HepG2 (cell line): ENCODE measurements around the gene TPI1. TPM values are rescaled to one million over a fixed set of nuclear protein-coding genes. Genes with fewer than 3 reads are reported as not detected.

Experiments used
- DPF2 ChIP-seq: sonication (generic); formaldehyde crosslinking; IDR thresholded peaks from 2 replicates; pipeline ENCODE4 v1.4.0; 2020; ENCODE audit warnings: mild to moderate bottlenecking, low read depth, missing genetic modification reagents, borderline replicate concordance
- KDM4B ChIP-seq: sonication (generic); formaldehyde crosslinking; IDR thresholded peaks from 2 replicates; pipeline ENCODE4 v1.4.0; 2020; ENCODE audit warnings: missing genetic modification reagents
- MAFF ChIP-seq: IDR thresholded peaks from 2 replicates; pipeline ENCODE4 v1.6.1; 2011; ENCODE audit warnings: low read depth, low read length, improper control_type of control experiment
- SMAD9 ChIP-seq: sonication (generic); formaldehyde crosslinking; IDR thresholded peaks from 2 replicates; pipeline ENCODE4 v1.5.1; 2020; ENCODE audit warnings: mild to moderate bottlenecking, missing genetic modification reagents
- ZNF20 ChIP-seq: sonication (generic); formaldehyde crosslinking; IDR thresholded peaks from 2 replicates; pipeline ENCODE4 v1.4.0; 2020; ENCODE audit warnings: mild to moderate bottlenecking, moderate library complexity, missing genetic modification reagents
- ZNF256 ChIP-seq: sonication (generic); formaldehyde crosslinking; conservative IDR thresholded peaks from 2 replicates; pipeline ENCODE4 v1.4.0; 2020; ENCODE audit warnings: missing genetic modification reagents
- ZNF816 ChIP-seq: sonication (generic); formaldehyde crosslinking; IDR thresholded peaks from 2 replicates; pipeline ENCODE4 v1.8.0; 2022; ENCODE audit warnings: missing genetic modification reagents, mild to moderate bottlenecking, borderline replicate concordance
- polyA plus RNA-seq, 8 experiments: library from polyadenylated mRNA; depleted of rRNA in 3 of 8; stranded (reverse) in 7 of 8; unstranded in 1 of 8; fragments of >200 nt; fragmentation: Illumina TruSeq in 4 of 8; extraction: Trizol in 4 of 8; gene quantifications; 2 replicates each; pipeline versions ENCODE4 v1.2.1 to v1.2.3, GENCODE V29; 2011 to 2016; ENCODE audit warnings: low read depth in 4 of 8, missing spikeins in 1 of 8, mixed read lengths in 1 of 8; ENCODE audit not compliant: insufficient read depth in 1 of 8
- total RNA-seq, 5 experiments: library from RNA; depleted of rRNA; stranded (reverse); fragments of >200 nt; fragmentation: Illumina TruSeq; extraction: Trizol; gene quantifications; 2 replicates each; pipeline ENCODE4 v1.2.3, GENCODE V29; 2016; ENCODE audit warnings: low read depth in 1 of 5
- TF ChIP-seq, protein P1 (sequence below): sonication (generic); formaldehyde crosslinking; IDR thresholded peaks from 2 replicates; pipeline ENCODE4 v1.5.1; 2020; ENCODE audit warnings: missing genetic modification reagents, mild to moderate bottlenecking, borderline replicate concordance
- TF ChIP-seq, protein P2 (sequence below): sonication (generic); formaldehyde crosslinking; IDR thresholded peaks from 2 replicates; pipeline ENCODE4 v1.8.0; 2023; ENCODE audit warnings: mild to moderate bottlenecking, missing genetic modification reagents
- TF ChIP-seq, protein P3 (sequence below): IDR thresholded peaks from 2 replicates; pipeline ENCODE4 v1.6.1; 2016
- TF ChIP-seq, protein P4 (sequence below): sonication (generic); formaldehyde crosslinking; IDR thresholded peaks from 2 replicates; pipeline ENCODE4 v1.4.0; 2020; ENCODE audit warnings: mild to moderate bottlenecking, low read depth, missing genetic modification reagents
- TF ChIP-seq, protein P5 (sequence below): sonication (generic); formaldehyde crosslinking; IDR thresholded peaks from 2 replicates; pipeline ENCODE4 v1.5.1; 2020; ENCODE audit warnings: missing genetic modification reagents, mild to moderate bottlenecking, borderline replicate concordance
- TF ChIP-seq, protein P6 (sequence below): sonication (generic); formaldehyde crosslinking; IDR thresholded peaks from 2 replicates; pipeline ENCODE4 v1.5.1; 2020; ENCODE audit warnings: mild to moderate bottlenecking, missing genetic modification reagents, borderline replicate concordance
- TF ChIP-seq, protein P7 (sequence below): sonication (generic); formaldehyde crosslinking; IDR thresholded peaks from 2 replicates; pipeline ENCODE4 v1.8.1; 2022; ENCODE audit warnings: mild to moderate bottlenecking, missing genetic modification reagents
- TF ChIP-seq, protein P8 (sequence below): sonication (generic); formaldehyde crosslinking; IDR thresholded peaks from 2 replicates; pipeline ENCODE4 v1.8.0; 2022; ENCODE audit warnings: missing genetic modification reagents, low read depth, mild to moderate bottlenecking, borderline replicate concordance

TPI1 gene
- total and polyA plus RNA-seq, 2 of the 13 experiments (the other 11 are each of a cell fraction or from before 2014, with no cell fraction given), result 945 to 2,535 TPM

DNA sequence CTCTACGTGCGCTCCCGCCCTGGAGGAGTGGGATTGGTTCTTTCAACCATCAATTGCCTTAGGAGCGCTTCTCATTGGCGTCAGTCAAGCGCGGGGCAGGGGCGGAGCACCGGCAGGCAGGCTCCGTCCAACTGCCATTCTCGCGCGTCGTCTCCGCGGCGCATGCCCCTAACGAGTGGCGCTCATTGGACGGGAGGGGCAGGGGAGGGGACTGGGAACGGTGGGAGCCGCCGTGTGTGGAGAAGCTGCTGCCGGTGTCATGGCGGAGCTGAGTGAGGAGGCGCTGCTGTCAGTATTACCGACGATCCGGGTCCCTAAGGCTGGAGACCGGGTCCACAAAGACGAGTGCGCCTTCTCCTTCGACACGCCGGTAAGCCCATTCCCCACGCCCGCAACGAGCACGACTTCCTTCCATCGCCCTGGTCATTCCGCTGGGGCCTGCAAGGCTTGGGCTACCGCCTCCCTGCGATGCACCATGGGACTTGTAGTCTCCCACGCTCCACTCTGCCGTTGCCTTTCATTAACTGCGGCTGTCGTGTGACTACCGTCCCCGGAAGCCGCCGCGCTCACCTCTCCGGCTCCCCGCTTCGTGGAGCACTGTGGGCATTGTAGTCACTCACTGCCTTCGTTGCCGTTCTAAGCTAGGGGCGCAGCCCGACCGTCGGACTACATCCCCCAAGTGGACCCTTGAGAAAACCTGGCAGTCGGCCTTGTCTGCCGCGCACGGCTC is 15.2 kb upstream of the TPI1 start, which contains the start of gene USP5 (continued):
- TF ChIP-seq ZNF816, result no peak
- TF ChIP-seq, protein P1, sequence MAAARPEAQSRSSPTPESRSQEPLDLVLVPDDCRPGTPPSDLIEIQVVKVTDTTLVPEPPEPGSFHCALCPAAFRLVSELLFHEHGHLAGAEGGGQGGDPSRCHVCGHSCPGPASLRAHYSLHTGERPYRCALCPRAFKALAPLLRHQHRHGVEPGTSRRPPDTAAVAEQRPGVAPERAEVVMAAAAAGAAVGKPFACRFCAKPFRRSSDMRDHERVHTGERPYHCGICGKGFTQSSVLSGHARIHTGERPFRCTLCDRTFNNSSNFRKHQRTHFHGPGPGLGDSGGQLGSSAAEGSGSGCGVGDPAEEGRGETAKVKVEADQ (CRISPR knock-in tag), result no peak
- no peak for TF ChIP-seq KDM4B (CRISPR knock-in tag)
- TF ChIP-seq MAFF, result peak; percentile 15; the same call in 1 of the 2 replicates
- TF ChIP-seq, protein P2, sequence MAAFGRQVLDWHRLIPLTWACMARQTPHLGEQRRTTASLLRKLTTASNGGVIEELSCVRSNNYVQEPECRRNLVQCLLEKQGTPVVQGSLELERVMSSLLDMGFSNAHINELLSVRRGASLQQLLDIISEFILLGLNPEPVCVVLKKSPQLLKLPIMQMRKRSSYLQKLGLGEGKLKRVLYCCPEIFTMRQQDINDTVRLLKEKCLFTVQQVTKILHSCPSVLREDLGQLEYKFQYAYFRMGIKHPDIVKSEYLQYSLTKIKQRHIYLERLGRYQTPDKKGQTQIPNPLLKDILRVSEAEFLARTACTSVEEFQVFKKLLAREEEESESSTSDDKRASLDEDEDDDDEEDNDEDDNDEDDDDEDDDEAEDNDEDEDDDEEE, result no peak
- TF ChIP-seq SMAD9 (CRISPR knock-in tag), result no peak
- TF ChIP-seq, protein P3, sequence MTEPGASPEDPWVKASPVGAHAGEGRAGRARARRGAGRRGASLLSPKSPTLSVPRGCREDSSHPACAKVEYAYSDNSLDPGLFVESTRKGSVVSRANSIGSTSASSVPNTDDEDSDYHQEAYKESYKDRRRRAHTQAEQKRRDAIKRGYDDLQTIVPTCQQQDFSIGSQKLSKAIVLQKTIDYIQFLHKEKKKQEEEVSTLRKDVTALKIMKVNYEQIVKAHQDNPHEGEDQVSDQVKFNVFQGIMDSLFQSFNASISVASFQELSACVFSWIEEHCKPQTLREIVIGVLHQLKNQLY, result no peak
- TF ChIP-seq, protein P4, sequence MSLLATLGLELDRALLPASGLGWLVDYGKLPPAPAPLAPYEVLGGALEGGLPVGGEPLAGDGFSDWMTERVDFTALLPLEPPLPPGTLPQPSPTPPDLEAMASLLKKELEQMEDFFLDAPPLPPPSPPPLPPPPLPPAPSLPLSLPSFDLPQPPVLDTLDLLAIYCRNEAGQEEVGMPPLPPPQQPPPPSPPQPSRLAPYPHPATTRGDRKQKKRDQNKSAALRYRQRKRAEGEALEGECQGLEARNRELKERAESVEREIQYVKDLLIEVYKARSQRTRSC (CRISPR knock-in tag), result no peak
- TF ChIP-seq, protein P5, sequence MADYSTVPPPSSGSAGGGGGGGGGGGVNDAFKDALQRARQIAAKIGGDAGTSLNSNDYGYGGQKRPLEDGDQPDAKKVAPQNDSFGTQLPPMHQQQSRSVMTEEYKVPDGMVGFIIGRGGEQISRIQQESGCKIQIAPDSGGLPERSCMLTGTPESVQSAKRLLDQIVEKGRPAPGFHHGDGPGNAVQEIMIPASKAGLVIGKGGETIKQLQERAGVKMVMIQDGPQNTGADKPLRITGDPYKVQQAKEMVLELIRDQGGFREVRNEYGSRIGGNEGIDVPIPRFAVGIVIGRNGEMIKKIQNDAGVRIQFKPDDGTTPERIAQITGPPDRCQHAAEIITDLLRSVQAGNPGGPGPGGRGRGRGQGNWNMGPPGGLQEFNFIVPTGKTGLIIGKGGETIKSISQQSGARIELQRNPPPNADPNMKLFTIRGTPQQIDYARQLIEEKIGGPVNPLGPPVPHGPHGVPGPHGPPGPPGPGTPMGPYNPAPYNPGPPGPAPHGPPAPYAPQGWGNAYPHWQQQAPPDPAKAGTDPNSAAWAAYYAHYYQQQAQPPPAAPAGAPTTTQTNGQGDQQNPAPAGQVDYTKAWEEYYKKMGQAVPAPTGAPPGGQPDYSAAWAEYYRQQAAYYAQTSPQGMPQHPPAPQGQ (CRISPR knock-in tag), result no peak
- TF ChIP-seq, protein P6, sequence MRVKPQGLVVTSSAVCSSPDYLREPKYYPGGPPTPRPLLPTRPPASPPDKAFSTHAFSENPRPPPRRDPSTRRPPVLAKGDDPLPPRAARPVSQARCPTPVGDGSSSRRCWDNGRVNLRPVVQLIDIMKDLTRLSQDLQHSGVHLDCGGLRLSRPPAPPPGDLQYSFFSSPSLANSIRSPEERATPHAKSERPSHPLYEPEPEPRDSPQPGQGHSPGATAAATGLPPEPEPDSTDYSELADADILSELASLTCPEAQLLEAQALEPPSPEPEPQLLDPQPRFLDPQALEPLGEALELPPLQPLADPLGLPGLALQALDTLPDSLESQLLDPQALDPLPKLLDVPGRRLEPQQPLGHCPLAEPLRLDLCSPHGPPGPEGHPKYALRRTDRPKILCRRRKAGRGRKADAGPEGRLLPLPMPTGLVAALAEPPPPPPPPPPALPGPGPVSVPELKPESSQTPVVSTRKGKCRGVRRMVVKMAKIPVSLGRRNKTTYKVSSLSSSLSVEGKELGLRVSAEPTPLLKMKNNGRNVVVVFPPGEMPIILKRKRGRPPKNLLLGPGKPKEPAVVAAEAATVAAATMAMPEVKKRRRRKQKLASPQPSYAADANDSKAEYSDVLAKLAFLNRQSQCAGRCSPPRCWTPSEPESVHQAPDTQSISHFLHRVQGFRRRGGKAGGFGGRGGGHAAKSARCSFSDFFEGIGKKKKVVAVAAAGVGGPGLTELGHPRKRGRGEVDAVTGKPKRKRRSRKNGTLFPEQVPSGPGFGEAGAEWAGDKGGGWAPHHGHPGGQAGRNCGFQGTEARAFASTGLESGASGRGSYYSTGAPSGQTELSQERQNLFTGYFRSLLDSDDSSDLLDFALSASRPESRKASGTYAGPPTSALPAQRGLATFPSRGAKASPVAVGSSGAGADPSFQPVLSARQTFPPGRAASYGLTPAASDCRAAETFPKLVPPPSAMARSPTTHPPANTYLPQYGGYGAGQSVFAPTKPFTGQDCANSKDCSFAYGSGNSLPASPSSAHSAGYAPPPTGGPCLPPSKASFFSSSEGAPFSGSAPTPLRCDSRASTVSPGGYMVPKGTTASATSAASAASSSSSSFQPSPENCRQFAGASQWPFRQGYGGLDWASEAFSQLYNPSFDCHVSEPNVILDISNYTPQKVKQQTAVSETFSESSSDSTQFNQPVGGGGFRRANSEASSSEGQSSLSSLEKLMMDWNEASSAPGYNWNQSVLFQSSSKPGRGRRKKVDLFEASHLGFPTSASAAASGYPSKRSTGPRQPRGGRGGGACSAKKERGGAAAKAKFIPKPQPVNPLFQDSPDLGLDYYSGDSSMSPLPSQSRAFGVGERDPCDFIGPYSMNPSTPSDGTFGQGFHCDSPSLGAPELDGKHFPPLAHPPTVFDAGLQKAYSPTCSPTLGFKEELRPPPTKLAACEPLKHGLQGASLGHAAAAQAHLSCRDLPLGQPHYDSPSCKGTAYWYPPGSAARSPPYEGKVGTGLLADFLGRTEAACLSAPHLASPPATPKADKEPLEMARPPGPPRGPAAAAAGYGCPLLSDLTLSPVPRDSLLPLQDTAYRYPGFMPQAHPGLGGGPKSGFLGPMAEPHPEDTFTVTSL (CRISPR knock-in tag), result no peak
- TF ChIP-seq, protein P7, sequence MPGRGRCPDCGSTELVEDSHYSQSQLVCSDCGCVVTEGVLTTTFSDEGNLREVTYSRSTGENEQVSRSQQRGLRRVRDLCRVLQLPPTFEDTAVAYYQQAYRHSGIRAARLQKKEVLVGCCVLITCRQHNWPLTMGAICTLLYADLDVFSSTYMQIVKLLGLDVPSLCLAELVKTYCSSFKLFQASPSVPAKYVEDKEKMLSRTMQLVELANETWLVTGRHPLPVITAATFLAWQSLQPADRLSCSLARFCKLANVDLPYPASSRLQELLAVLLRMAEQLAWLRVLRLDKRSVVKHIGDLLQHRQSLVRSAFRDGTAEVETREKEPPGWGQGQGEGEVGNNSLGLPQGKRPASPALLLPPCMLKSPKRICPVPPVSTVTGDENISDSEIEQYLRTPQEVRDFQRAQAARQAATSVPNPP (CRISPR knock-in tag), result no peak
- no peak for TF ChIP-seq DPF2 (CRISPR knock-in tag)
- no peak for TF ChIP-seq ZNF20
- TF ChIP-seq ZNF256 (CRISPR knock-in tag), result no peak
- TF ChIP-seq, protein P8, sequence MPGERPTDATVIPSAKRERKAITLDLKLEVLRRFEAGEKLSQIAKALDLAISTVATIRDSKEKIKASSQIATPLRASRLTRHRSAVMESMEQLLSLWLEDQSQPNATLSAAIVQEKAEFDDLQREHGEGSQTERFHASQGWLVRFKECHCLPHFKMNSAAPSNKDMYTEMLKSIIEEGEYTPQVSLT (CRISPR knock-in tag), result no peak; the same call in 1 of the 2 replicates
